Kidney epithelial cell (primary cell): ENCODE results near the gene DIP2C. TPM values are rescaled to one million over a fixed set of nuclear protein-coding genes. Genes with fewer than 3 reads are reported as not detected.

Experiments
- DNase-seq: peaks from one replicate; pipeline ENCODE4 v3.0.0-alpha.2; 2010; ENCODE audit warnings: low read depth
- H3K27me3 ChIP-seq: 2 replicates; pipeline ENCODE4 v1.6.0; 2011; ENCODE audit warnings: low read length; ENCODE audit not compliant: control insufficient read depth, insufficient read depth
- H3K36me3 ChIP-seq: 2 replicates; pipeline ENCODE4 v1.5.1; 2011; ENCODE audit warnings: low read length; ENCODE audit not compliant: control insufficient read depth, insufficient read depth
- H3K4me3 ChIP-seq: 2 replicates; pipeline ENCODE4 v1.5.1; 2011; ENCODE audit warnings: low read depth, mild to moderate bottlenecking, control low read depth, low read length
- total RNA-seq: library from RNA; depleted of rRNA; stranded (reverse); fragments of >200 nt; gene quantifications from 2 replicates; pipeline ENCODE4 v1.2.3, GENCODE V29; 2015
- TF ChIP-seq, protein P1 (sequence below): IDR thresholded peaks from 2 replicates; pipeline ENCODE4 v1.5.1; 2011; ENCODE audit warnings: mild to moderate bottlenecking, moderate library complexity, low read length, control low read depth, inconsistent platforms; ENCODE audit not compliant: insufficient read depth, poor library complexity, severe bottlenecking

Gene DIP2C
- total RNA-seq, 1 donor from 2014 or later: 19.2 TPM

DNA sequence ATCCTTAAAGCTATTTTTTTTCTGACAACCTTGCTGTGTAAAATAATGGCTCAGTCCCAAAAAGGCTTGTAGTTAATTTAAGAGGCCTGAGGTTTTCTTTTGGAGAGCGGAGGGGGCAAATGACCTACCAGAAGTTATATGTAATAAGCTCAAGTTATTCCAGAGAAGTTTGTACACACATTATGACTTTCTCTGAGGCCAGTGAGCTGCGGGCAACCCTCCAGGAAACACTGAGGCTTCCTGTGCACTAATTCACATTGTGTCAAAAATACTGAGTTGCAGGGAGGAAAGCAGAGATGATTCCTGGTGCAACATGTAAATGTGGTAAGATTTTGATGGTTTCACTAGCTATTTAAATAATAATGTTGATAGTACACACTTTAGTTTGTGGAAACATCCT, 188.6 kb downstream of the DIP2C start:
- Histone ChIP-seq H3K4me3 (no peak overlapping the region), H3K36me3 (no peaks in the 10 kb centered on the region), H3K27me3 (no peaks in the 10 kb centered on the region)
- no peak for DNase-seq
- TF ChIP-seq, protein P1, sequence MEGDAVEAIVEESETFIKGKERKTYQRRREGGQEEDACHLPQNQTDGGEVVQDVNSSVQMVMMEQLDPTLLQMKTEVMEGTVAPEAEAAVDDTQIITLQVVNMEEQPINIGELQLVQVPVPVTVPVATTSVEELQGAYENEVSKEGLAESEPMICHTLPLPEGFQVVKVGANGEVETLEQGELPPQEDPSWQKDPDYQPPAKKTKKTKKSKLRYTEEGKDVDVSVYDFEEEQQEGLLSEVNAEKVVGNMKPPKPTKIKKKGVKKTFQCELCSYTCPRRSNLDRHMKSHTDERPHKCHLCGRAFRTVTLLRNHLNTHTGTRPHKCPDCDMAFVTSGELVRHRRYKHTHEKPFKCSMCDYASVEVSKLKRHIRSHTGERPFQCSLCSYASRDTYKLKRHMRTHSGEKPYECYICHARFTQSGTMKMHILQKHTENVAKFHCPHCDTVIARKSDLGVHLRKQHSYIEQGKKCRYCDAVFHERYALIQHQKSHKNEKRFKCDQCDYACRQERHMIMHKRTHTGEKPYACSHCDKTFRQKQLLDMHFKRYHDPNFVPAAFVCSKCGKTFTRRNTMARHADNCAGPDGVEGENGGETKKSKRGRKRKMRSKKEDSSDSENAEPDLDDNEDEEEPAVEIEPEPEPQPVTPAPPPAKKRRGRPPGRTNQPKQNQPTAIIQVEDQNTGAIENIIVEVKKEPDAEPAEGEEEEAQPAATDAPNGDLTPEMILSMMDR: no peak

DNA sequence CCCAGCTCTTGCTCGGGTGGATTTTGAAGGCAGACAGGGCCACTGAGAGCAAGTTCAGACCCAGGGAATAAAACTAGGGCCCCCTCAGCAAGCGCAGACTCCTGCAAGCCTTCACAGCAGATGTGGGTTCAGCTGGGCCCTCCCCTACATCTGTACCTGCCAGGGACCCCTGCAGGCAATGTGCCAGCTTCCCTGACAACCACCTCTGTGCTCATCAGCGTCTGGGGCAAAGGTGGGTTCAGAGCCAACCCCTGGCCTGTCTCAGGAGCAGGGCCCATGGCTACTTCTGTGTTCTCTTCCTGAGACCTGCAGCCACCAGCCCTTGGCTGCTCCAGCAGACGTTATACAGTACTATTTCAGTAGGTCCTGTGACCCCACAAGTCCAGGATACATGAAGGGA, 189.5 kb downstream of the DIP2C start:
- H3K27me3 ChIP-seq: no peaks in the 10 kb centered on the region
- TF ChIP-seq, protein P1: no peak
- DNase-seq: no peak

DNA sequence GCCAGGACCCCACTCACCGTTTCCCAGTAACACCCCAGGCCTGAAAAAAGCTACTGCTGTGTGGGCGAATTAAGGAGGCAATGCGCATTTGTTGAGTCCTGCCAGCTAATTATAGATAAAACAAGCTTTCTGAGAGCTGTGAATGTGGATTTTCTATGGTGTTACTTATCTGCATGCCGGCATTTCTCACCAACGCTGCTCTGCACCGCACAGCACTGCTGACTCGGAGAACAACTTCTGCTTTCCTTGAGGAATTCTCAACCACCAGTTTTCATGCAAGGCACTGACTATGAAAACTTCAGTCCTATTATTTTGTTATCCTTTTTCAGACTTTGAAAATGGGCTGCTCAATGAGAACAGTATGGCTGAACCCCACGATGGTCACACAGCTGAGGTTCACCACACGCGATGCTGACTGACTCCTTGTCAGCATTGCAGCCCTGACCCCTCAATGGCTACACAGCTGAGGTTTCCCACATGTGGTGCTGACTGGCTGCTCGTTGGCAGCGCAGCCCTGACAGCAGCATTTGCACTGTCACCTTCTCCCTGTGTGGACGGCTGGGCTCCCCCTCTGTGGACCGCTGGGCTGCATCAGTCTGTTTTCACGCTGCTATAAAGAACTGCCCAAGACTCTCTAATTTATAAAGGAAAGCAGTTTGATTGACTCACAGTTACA, 190.6 kb downstream of the DIP2C start:
- TF ChIP-seq, protein P1: no peak
- no peak for DNase-seq
- no peaks in the 10 kb centered on the region for H3K27me3 ChIP-seq
- H3K36me3 ChIP-seq: no peaks in the 10 kb centered on the region
- no peak overlapping the region for H3K4me3 ChIP-seq

More for the DNA sequence above, 189.5 kb downstream of the DIP2C start:
- H3K4me3 ChIP-seq: no peak overlapping the region
- H3K36me3 ChIP-seq: no peaks in the 10 kb centered on the region

DNA sequence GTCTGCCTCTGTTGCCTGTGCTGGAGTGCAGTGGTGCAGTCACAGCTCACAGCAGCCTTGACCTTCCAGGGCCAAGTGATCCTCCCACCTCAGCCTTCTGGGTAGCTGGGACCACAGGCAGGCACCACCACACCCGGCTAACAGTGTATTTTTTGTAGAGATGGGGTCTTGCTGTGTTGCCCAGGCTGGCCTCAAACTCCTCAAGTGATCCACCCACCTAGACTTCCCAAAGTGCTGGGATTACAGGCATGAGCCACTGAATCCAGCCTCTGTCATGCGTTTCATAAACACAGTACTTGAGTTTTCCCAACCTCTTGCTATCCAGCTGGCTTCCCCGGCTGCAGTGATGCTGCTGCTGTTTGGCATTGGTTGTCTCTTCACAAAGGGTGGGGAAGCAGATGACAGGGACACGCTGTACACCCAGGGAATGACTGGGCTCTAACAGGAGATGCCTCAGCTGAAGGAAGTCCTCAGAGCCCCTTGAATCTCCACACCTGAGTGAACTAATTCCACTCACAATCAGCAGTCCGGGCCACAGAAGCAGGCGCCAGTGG, 191.5 kb downstream of the DIP2C start:
- DNase-seq: no peak
- TF ChIP-seq, protein P1: no peak
- Histone ChIP-seq H3K4me3 (no peak overlapping the region), H3K36me3 (no peaks in the 10 kb centered on the region), H3K27me3 (no peaks in the 10 kb centered on the region)

DNA sequence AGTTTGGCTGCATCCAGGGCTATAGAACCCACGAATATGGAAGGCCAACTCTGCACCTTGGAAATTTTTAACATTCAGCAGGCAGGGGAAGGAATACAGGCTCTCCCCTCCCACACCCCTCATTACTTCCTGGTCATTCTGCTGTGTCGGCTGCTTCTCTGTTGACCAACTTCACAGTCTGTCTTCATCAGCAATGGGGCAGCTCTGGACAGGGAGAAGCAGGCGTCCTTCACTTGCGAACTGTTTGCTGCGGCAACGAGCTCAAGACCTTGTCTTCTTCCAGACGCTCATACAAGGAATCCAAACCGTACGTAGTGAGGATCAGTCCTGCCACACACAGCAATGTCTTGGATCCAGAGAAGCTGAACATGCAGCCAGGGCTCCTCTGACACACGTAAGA, 192.2 kb downstream of the DIP2C start:
- TF ChIP-seq, protein P1: no peak
- no peak overlapping the region for H3K4me3 ChIP-seq
- no peaks in the 10 kb centered on the region for H3K36me3 ChIP-seq
- H3K27me3 ChIP-seq: no peaks in the 10 kb centered on the region
- DNase-seq: no peak

DNA sequence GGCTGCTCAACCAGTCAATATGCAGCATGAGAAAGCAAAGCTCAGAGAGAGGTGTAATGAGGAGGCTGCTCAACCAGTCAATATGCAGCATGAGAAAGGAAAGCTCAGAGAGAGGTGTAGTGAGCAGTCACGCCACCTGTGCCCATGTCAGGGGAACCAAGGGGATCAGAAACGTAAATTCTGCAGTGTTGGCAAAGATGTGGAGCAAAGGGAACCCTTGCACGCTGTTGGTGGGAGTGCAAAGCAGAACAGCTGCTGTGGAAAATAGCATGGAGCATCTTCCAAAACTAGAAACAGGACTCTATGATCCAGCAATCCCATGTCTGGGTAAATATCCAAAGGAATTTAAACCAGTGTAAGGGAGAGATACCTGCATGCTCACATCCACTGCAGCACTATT, 194.9 kb downstream of the DIP2C start:
- Histone ChIP-seq H3K36me3 (no peaks in the 10 kb centered on the region), H3K4me3 (no peak overlapping the region), H3K27me3 (no peaks in the 10 kb centered on the region)
- no peak for DNase-seq
- TF ChIP-seq, protein P1: no peak
